ENCODE results near the gene GGN. TPM values are rescaled to one million over a fixed set of nuclear protein-coding genes. Genes with fewer than 3 reads are reported as not detected.

GGN gene
- polyA plus RNA-seq, 1 of the 3 experiments (the other 2 are of a cell fraction): 0.48 TPM

DNA sequence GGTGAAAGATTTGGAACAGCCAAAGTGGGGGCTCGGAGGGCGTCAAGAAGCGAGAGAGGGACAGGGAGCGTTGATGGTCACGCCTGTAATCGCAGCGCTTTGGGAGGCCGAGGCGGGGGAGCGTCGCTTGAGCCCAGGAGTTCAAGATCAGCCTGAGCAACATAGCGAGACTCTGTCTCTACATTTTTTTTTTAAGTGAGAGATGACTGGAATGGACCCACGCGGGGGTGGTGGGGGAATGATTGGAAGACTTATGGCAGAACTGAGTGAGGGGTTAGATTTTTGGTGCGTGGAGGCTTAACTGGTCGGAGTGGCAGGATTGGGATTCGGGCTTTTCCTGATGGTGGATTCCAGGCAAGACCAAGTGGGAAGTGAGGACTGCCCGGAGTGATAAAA lies 12.7 kb downstream of the GGN start:
- Histone ChIP-seq H3K9ac (peak overlapping the region; percentile 96), H3K9me3 (no peaks in the 10 kb centered on the region), H4K20me1 (ENCODE audit: insufficient read depth) (peaks cover 26% of the 10 kb centered on the region), H3K27ac (ENCODE audit: low read depth in 2 of 2, low read length in 1 of 2) (peak overlapping the region; percentile 82 to 87), H2AFZ (ENCODE audit: low read depth) (peak overlapping the region; percentile 97; the same call in 1 of the 2 replicates), H3K79me2 (ENCODE audit: insufficient read depth) (peaks cover 53% of the 10 kb centered on the region), H3K36me3 (replicated peaks in 1 of 2; ENCODE audit: control insufficient read depth in 1 of 2, insufficient read depth in 2 of 2, low read length in 1 of 2) (peaks cover 7 to 18% of the 10 kb centered on the region in 2 experiments), H3K4me3 (ENCODE audit: low read depth in 2 of 2, low read length in 1 of 2) (peak overlapping the region; percentile 68 to 91), H3K9me2 (no peaks in the 10 kb centered on the region), H3F3A (replicated peaks; ENCODE audit: insufficient read depth) (no peaks in the 10 kb centered on the region), H3K4me1 (ENCODE audit: control insufficient read depth in 1 of 2, insufficient read depth in 2 of 2, low read depth in 1 of 2, low read length in 1 of 2) (peaks cover 6 to 14% of the 10 kb centered on the region in 2 experiments; a peak in 3 of 4 replicates), H3K27me3 (ENCODE audit: insufficient read depth) (no peaks in the 10 kb centered on the region), H3K4me2 (peak overlapping the region; percentile 78)
- POLR2A ChIA-PET: interaction anchor here (1.2 to 3.6 kb wide), 5 partner anchors 10 to 468 kb away, joined by 4 to 29 read pairs (median 6); partner anchors contain the start of genes GGN and SPRED3
- no peak for TF ChIP-seq TEAD4 (IDR thresholded peaks at IDR 0.05; ENCODE audit: borderline replicate concordance, insufficient read depth)
- no peak for TF ChIP-seq EP300 (IDR thresholded peaks at IDR 0.05; ENCODE audit: borderline replicate concordance in 1 of 2, low read depth in 1 of 2, low read length in 1 of 2)
- no peak for TF ChIP-seq FOXM1 (IDR thresholded peaks at IDR 0.05; ENCODE audit: low read depth)
- TF ChIP-seq FOXJ3 (CRISPR knock-in tag; IDR thresholded peaks at IDR 0.05): no peak
- TF ChIP-seq, protein P1, sequence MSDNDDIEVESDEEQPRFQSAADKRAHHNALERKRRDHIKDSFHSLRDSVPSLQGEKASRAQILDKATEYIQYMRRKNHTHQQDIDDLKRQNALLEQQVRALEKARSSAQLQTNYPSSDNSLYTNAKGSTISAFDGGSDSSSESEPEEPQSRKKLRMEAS (IDR thresholded peaks at IDR 0.05; ENCODE audit: low read depth): no peak
- TF ChIP-seq, protein P2, sequence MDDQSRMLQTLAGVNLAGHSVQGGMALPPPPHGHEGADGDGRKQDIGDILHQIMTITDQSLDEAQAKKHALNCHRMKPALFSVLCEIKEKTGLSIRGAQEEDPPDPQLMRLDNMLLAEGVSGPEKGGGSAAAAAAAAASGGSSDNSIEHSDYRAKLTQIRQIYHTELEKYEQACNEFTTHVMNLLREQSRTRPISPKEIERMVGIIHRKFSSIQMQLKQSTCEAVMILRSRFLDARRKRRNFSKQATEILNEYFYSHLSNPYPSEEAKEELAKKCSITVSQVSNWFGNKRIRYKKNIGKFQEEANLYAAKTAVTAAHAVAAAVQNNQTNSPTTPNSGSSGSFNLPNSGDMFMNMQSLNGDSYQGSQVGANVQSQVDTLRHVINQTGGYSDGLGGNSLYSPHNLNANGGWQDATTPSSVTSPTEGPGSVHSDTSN (IDR thresholded peaks at IDR 0.05): no peak
- TF ChIP-seq CHD2 (IDR thresholded peaks at IDR 0.05; ENCODE audit: low read length, partially characterized antibody): no peak
- no peak for TF ChIP-seq EZH2phosphoT487 (IDR thresholded peaks at IDR 0.05; ENCODE audit: borderline replicate concordance, low read depth)
- TF ChIP-seq RFX5 (IDR thresholded peaks at IDR 0.05; ENCODE audit: low read length): no peak
- no peak for TF ChIP-seq YY1 (IDR thresholded peaks at IDR 0.05; ENCODE audit: low read depth)
- no peak for TF ChIP-seq SIN3A (IDR thresholded peaks at IDR 0.05; ENCODE audit: borderline replicate concordance, low read depth, low read length)
- TF ChIP-seq, protein P3, sequence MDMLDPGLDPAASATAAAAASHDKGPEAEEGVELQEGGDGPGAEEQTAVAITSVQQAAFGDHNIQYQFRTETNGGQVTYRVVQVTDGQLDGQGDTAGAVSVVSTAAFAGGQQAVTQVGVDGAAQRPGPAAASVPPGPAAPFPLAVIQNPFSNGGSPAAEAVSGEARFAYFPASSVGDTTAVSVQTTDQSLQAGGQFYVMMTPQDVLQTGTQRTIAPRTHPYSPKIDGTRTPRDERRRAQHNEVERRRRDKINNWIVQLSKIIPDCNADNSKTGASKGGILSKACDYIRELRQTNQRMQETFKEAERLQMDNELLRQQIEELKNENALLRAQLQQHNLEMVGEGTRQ (IDR thresholded peaks at IDR 0.05; ENCODE audit: borderline replicate concordance, low read depth, low read length): no peak
- no peak for TF ChIP-seq FOSL2 (IDR thresholded peaks at IDR 0.05; ENCODE audit: borderline replicate concordance, low read depth)
- no peak for TF ChIP-seq POLR2AphosphoS5 (IDR thresholded peaks at IDR 0.05; ENCODE audit: low read depth, low read length)
- TF ChIP-seq TAF1 (IDR thresholded peaks at IDR 0.05; ENCODE audit: borderline replicate concordance, low read depth, low read length): no peak
- TF ChIP-seq MXI1 (IDR thresholded peaks at IDR 0.05; ENCODE audit: low read depth, low read length): no peak
- TF ChIP-seq GATA2 (CRISPR knock-in tag; IDR thresholded peaks at IDR 0.05): no peak
- TF ChIP-seq RXRA (IDR thresholded peaks at IDR 0.05; ENCODE audit: borderline replicate concordance, low read depth): no peak
- TF ChIP-seq, protein P4, sequence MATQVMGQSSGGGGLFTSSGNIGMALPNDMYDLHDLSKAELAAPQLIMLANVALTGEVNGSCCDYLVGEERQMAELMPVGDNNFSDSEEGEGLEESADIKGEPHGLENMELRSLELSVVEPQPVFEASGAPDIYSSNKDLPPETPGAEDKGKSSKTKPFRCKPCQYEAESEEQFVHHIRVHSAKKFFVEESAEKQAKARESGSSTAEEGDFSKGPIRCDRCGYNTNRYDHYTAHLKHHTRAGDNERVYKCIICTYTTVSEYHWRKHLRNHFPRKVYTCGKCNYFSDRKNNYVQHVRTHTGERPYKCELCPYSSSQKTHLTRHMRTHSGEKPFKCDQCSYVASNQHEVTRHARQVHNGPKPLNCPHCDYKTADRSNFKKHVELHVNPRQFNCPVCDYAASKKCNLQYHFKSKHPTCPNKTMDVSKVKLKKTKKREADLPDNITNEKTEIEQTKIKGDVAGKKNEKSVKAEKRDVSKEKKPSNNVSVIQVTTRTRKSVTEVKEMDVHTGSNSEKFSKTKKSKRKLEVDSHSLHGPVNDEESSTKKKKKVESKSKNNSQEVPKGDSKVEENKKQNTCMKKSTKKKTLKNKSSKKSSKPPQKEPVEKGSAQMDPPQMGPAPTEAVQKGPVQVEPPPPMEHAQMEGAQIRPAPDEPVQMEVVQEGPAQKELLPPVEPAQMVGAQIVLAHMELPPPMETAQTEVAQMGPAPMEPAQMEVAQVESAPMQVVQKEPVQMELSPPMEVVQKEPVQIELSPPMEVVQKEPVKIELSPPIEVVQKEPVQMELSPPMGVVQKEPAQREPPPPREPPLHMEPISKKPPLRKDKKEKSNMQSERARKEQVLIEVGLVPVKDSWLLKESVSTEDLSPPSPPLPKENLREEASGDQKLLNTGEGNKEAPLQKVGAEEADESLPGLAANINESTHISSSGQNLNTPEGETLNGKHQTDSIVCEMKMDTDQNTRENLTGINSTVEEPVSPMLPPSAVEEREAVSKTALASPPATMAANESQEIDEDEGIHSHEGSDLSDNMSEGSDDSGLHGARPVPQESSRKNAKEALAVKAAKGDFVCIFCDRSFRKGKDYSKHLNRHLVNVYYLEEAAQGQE (IDR thresholded peaks at IDR 0.05; ENCODE audit: low read depth, low read length): no peak
- WGBS (ENCODE audit: low lambda C conversion rate): under 1% methylated on average over 18 of the region's 18 CpGs
- CTCF ChIA-PET: interaction anchor here (1.2 to 2.4 kb wide), 6 partner anchors 10 to 140 kb away, joined by 3 to 12 read pairs (median 10); partner anchors contain the start of genes CATSPERG and FAM98C
- DNase-seq: no peak

Data from SK-N-SH (cell line).